Measurements from ENCODE around the gene CACNA1C.

GRCh38 chr12:2346416-2346815, 293.6 kb downstream of the CACNA1C start:
- TF ChIP-seq REST (IDR thresholded peaks at IDR 0.05; ENCODE audit: low read depth, low read length) (no peak), POLR2AphosphoS5 (IDR thresholded peaks at IDR 0.05; ENCODE audit: low read depth, low read length) (no peak), CTCF (IDR thresholded peaks at IDR 0.05) (no peak), CHD2 (IDR thresholded peaks at IDR 0.05; ENCODE audit: low read length, partially characterized antibody) (no peak), EZH2phosphoT487 (IDR thresholded peaks at IDR 0.05; ENCODE audit: borderline replicate concordance, low read depth) (no peak), JUND (IDR thresholded peaks at IDR 0.05) (no peak), GABPA (IDR thresholded peaks at IDR 0.05; ENCODE audit: low read depth) (no peak), TEAD4 (IDR thresholded peaks at IDR 0.05; ENCODE audit: borderline replicate concordance, insufficient read depth) (no peak), PBX3 (IDR thresholded peaks at IDR 0.05) (no peak), ELF1 (IDR thresholded peaks at IDR 0.05) (no peak), FOXM1 (IDR thresholded peaks at IDR 0.05; ENCODE audit: low read depth) (no peak), ZBTB33 (IDR thresholded peaks at IDR 0.05; ENCODE audit: borderline replicate concordance, low read depth) (no peak), SMC3 (IDR thresholded peaks at IDR 0.05; ENCODE audit: low read depth, low read length) (no peak), RFX5 (IDR thresholded peaks at IDR 0.05; ENCODE audit: low read length) (no peak)
